ENCODE data around the gene RPL13A.
"Not testable (repeated sequence)": the region's sequence is repeated elsewhere in the genome, so short reads cannot be mapped to it uniquely, and the experiment has no call there.

The RPL13A gene

GRCh38 chr19:49487277-49488045 is at the start of gene RPL13A:
TSS of gene RPL13A (plus strand) at chr19:49487608. CDS start at chr19:49487630, 22 bp downstream.
- DNase-seq = peak; percentile 90 to 94

- no peak for DNase-seq
Observed at GRCh38 chr19:49438261-49438660, 49.1 kb upstream of the RPL13A start.

DNA sequence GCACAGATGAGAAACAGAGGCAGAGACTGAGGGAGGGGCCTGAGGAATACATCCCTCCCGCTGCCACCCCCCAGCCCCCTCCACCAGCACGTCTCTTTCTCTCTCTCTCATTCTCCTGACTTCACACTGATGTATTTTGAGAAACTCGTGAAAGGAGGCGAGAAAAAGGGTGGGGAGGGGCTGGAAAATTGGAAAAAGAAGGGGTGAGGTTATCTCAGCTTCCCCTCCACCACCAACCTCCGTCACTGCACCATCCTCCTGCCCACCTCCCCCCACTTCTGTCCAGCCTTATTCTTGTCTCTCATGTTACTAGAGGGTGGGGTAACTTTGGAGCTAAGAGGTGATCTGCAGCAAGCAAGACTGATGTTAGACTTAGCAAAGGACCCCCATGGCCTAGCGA is 47.6 kb upstream of the RPL13A start:
- no peak for DNase-seq

- DNase-seq = no peak
Observed at GRCh38 chr19:49440439-49441209, 46.8 kb upstream of the RPL13A start.

DNA sequence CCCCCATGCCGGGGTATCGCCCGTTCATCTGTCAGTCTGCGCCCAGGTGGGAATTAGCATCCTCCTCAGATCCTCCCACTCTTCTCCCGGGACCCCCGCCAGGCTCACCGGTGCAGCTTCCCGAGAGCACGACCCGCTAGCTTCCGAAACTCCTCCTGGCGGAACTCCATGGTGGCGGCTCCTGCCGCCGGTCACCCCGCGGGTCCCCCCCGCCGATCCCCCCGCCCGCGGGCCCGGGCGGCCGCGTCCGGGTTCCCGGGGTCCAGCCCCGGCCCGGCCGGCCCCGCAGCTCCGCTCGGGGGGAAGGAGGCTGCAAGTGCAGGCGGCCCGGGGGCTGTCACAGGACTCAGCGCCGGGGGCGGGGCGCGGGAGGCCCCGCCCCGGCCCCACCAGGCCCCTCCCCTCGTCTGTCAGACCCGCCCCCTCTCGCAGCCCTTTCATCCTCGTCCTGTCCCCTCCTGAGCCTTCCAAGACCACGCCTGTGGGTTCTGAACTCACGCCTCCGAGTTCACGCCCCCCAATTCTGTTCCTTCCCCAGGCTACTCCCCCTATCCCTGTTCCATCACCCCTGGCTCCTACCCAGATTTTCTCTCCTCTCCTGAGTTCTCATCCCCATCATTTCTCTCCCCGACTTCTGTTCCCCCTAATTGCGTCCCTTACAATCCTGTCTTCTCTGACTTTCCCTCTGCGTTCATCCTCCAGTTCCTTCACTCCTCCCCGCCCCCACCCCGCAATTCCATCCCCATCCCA is 46.0 kb upstream of the RPL13A start, which contains the start of gene SLC17A7:
SLC17A7 (minus strand) TSS at position 318 of the 750 bp plus-strand sequence; CDS start at position 170, 148 bp downstream.
- DNase-seq = peak in 1 of 2 experiments; percentile 38

DNA sequence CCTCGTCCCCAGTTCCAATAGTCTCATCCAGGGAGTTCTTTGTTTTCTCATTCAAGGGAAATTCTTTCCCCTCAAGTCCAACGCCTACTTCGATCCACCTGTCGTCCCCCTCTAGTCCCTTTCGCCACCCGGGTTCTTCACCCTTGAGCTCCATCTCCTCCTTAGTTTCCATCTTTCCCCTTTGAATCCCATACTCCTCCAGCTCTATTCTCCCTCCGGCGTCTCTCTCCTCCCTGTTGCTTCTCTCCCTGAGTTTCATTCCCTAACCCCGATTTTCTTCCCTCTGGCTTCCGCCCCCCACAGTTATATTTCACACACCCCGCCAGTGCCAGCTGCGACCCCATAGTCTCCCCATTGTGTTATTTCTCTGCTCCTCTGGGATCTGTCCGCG is 45.5 kb upstream of the RPL13A start:
- DNase-seq = no peak

GRCh38 chr19:49442354-49442753 is 45.1 kb upstream of the RPL13A start:
- DNase-seq = no peak

GRCh38 chr19:49442771-49443365 is 44.5 kb upstream of the RPL13A start:
- DNase-seq = peak; percentile 70 to 82

DNA sequence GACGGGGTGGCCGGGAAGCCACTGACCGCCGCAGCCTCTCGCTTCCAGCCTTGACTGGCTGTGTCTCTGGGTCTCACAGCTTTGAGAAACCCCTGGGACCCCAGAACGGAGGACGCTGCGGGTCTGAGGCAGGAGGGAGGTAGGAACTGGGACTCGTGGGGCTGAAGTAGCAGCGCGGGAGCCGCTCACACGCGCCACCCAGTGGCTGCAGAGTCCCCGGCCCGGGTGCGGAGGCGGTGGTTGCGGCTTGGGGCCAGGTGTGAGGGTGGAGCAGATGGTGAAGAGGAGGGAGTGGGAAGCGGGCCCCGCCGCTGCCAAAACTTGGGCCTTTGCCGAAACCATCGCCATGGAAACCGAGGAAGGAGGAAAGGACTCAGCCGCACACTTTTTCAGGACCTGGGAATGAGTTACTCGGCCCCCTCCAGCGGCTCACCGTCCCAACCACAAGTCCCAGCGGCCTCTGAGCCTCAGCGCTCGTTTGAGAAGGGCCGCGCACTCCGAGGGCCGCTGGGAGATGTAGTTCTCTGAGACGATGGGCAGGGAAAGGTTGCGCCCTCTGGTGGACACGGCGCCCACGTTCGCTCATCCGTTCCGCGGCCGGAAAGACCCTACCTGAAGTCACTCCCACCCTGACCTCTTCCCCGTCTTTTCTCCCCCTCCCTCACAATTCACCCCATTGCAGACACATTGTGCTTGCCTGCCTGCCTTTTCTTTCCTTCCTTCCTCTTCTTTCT is 43.9 kb upstream of the RPL13A start:
- DNase-seq = peak; percentile 68 to 87

- not testable (repeated sequence) for DNase-seq
Observed at GRCh38 chr19:49444100-49444700, 43.2 kb upstream of the RPL13A start.

- DNase-seq = no peak
Observed at GRCh38 chr19:49445997-49446396, 41.4 kb upstream of the RPL13A start.

DNA sequence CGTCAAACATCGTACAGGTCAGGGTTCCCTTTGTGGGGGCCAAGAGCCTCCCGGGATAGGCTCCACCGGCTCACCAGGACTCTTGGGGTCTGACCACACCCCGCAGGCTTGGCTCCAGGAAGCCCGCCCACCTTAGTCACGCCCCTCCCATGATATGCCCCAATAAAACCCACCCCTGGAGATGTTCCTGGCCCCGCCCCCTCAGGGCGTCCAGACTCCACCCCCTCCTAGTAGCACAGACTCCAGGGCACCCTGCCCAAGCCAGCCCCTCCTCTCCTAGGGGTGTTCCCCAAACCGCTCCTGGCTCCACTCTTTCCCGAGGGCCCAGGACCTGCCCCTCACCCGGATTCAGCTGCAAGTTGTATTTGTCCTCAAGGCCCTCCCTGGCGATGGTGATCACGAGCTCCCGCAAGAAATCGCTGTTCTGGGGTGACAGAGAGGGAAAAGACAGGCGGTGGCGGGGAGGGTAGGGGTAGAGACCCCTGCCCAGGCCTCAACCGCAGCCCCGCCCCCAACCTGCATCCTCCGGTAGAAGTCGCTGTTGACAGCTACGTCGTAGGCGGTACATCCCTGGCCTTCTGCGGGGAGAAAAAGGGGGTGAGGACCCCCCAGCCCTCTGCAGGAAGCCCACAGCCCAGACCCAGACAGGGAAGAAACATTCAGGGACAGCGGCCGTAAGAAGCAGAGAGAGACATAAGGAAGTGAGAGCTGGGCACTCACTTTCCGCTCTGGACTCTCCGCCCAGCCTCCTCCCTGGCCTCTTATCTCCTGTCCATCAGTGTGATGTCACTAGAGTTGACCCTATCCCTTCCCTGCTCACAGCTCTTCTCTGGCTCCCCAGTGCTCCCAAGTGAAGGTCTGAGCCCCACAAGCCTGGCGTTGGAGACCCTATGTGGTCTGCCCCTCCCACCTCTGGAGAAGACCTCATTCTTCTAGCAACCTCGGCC is 39.6 kb upstream of the RPL13A start:
- peak in 1 of 2 experiments; percentile 36 for DNase-seq

DNA sequence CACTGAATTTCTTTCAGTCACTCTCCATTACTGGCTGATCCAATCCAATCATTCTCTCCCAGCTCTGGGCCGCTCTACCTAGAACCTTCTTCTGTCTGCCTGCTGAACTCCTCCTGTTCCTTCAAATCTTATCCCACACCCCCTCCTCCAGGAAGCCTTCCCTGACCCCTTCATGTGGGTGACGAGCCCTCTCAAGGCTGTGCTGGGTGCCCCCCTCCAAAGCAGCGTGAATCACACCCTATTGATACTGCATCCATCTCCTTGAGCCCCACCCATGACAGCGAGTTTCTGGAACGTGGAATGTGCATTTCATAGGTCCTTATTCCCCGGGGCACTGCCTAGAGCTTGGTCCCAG is 39.0 kb upstream of the RPL13A start:
- no peak for DNase-seq

DNA sequence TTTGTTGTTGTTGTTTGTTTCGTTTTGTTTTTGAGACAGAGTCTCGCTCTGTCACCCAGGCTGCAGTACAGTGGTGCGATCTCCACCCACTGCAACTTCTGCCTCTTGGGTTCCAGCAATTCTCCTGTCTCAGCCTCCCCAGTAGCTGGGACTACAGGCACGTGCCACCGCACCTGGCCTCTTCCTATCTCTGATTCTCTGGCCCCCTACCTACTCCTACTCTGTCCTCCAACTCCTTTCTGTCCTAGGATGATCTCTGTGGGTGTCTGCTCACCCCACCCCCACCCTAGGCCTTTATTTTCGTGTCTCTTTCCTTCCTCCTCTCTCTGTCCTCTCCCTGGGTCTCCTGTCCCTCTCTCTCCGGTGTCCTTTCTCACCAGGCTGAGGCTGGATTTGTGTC is 37.0 kb upstream of the RPL13A start:
- no peak for DNase-seq

DNA sequence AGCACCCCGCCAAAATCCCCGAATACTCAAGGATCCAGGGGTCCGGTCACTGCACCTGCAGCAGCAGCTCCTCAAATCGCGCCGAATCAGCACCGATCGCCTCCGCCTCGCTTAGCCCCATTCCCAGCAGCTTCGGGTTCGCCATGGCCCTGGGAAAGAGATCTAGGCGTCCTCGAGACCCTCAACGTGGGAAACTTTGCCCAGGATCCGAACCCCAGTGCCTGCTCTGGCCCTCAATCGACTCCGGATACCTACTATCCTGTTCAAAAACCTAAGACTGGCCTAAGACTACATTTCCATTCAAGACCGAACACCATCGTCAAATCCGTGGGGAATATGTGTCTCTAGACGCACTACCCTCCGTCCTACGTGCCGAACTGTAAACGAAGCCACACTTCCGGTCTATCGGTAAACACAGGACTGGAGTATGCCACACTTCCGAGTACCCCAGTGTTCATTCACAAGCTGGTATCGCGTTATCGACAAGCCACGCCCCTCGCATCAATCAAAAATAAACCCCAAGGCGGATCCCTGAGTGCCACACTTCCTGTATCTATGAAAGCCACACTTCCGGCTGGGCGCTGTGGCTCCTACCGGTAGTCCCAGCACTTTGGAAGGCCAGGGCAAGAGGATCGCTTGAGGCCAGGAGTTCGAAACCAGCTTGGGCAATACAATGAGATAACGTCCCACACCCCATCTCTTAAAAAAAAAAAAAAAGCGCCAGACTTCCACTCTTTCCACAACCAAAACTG is 35.8 kb upstream of the RPL13A start, which contains the start of gene PIH1D1:
PIH1D1 (minus strand) TSS at position 385 of the 752 bp plus-strand sequence; CDS start at position 145, 240 bp downstream.
- peak; percentile 96 to 98 for DNase-seq

DNA sequence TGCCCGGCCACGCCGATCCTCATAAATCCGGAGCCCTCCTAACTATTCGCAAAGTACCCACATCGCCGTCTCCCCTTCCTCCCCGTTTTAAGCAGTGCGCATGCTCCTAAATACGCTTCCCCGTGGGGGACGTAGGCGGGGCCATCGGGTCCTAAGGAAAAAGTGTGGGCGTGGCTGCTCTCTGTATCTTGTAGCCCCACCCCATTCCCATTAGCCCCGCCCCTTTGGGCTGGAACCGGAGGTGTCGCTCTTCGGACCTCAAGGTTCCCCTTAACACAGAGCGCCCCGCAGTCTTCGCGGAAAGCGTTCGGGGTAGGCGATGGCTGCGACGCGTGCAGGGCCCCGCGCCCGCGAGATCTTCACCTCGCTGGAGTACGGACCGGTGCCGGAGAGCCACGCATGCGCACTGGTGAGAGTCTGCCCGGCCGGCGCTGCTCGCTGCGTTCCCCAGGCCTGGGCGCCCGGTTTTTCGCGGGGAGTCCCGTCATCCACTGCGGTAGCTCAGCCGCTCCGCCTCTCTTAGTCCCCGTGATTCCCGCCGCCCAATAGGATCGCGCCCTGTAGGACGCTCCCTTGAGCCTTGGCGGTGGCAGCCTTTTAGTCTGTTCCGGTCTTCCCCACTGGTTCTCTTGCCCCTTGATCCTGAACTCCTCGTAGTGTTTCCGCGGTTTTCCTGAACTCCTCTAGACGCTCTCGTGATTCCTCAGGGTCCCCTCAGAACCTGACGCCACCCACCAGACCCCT is 34.2 kb upstream of the RPL13A start, which contains the start of gene ALDH16A1:
ALDH16A1 (plus strand) TSS at position 213 of the 744 bp plus-strand sequence; CDS start at position 320, 107 bp downstream.
- DNase-seq = peak; percentile 83 to 92

DNA sequence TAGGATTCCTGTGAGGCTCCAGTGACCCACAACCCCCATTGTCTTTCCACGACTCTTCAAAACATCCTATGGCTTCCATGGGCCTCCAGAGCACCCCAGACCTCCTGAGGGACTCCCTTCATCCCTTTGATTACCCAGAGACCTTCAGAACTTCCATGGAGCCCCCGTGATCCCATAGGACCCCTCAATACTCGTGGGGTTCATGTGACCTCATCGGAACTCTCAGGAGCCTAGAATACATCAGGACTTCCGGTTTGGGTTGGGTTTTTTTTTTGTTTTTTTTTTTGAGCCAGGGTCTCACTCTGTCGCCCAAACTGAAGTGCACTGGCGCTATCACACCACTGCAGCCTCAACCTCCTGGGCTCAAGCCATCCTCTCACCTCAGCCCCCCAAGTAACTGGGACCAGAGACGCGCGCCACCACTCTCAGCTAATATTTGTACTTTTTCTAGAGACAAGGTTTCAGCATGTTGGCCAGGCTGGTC is 33.6 kb upstream of the RPL13A start:
- DNase-seq = no peak

- no peak for DNase-seq
Observed at GRCh38 chr19:49455773-49456172, 31.6 kb upstream of the RPL13A start.

- no peak for DNase-seq
Observed at GRCh38 chr19:49456326-49456725, 31.1 kb upstream of the RPL13A start.

Data from SW 1271 (cell line).